ENCODE data around the gene RETREG3. TPM values are rescaled to one million over a fixed set of nuclear protein-coding genes. Genes with fewer than 3 reads are reported as not detected.

The RETREG3 gene
- total RNA-seq, 2 donors from 2014 or later, result 49.2 to 60.3 TPM

DNA sequence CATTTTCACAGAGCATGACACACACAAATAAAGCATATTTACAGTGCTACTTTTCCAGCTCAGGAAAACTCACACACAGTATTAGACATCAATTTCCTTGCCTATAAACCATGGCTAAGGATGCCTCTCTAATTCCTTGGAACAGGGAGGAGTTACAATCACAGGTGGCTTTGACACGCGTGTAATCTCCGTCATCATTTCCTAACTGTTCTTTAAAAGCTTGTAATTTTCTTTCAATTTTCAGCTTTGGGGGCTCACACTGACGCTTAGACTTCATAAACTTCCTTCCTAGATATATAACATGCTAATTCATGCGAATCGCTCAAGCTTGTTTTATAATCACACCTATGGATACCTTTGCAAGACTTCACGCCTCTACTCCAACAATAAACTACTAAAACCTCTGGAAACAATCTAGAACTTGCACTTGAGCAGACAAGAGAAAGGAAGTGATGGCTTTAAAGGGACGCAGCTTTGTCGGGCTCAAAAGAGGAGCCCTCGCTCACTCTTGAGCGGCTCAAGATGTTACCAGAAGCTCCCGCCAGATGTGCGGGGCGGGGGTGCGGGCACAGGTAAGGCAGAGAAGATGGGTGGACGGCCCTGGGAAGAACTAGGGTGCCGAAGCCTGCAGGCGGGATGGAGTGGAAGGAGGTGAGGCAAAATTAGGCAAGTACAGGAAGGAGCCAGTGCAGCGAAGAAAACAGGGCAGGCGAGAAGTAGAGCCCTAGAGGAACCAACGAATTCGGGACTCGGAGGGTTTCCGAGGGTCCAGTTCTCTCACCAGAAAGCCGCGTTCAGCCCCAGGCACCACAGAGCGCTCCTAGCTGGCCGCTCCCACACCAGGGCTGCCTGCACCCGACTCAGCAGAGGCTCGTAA is 631 bp downstream of the RETREG3 start:
- intact Hi-C loops (cut with DNase I), result loop anchor here (5.0 kb wide), 1 partner anchor 64 kb away; no protein-coding TSS in a partner anchor
- Histone ChIP-seq H3K4me1 (peaks cover 9% of the 10 kb centered on the region), H3K27ac (peak overlapping the region; percentile 95), H3K36me3 (peaks cover under 1% of the 10 kb centered on the region), H3K9ac (ENCODE audit: low read depth in 2 of 2, low read length in 2 of 2) (peak overlapping the region; percentile 93 to 98), H3K4me3 (peak overlapping the region; percentile 82), H3K9me3 (no peaks in the 10 kb centered on the region), H3K27me3 (no peaks in the 10 kb centered on the region)
- TF ChIP-seq, protein P1, sequence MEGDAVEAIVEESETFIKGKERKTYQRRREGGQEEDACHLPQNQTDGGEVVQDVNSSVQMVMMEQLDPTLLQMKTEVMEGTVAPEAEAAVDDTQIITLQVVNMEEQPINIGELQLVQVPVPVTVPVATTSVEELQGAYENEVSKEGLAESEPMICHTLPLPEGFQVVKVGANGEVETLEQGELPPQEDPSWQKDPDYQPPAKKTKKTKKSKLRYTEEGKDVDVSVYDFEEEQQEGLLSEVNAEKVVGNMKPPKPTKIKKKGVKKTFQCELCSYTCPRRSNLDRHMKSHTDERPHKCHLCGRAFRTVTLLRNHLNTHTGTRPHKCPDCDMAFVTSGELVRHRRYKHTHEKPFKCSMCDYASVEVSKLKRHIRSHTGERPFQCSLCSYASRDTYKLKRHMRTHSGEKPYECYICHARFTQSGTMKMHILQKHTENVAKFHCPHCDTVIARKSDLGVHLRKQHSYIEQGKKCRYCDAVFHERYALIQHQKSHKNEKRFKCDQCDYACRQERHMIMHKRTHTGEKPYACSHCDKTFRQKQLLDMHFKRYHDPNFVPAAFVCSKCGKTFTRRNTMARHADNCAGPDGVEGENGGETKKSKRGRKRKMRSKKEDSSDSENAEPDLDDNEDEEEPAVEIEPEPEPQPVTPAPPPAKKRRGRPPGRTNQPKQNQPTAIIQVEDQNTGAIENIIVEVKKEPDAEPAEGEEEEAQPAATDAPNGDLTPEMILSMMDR (IDR thresholded peaks at IDR 0.05), result no peak
- no peak for DNase-seq

DNA sequence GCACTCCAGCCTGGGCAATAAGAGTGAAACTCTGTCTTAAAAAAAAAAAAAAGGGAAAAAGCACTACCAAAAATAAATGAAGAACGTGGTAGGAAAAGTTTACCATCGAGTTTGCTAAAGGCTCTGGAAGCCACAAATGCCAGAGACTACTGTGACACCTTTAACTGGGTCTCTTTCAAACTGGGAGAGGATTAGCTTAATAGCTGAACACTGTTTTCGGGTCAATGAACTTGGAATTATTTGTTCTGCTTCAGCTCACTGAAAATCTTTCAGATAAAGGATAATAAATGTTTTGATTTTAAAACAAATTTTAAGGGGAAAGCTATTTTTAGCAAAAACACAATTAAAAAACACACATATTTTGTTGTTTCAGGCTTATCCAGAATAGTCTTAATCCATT is 1.4 kb downstream of the RETREG3 start:
- H3K27me3 ChIP-seq, result no peaks in the 10 kb centered on the region
- peaks cover 9% of the 10 kb centered on the region for H3K4me1 ChIP-seq
- peak overlapping the region; percentile 82 for H3K4me3 ChIP-seq
- H3K9ac ChIP-seq (ENCODE audit: low read depth in 2 of 2, low read length in 2 of 2), result peak overlapping the region; percentile 93 to 98
- TF ChIP-seq, protein P1 (IDR thresholded peaks at IDR 0.05), result no peak
- intact Hi-C loops (cut with DNase I), result loop anchor here (5.0 kb wide), 1 partner anchor 65 kb away; no protein-coding TSS in a partner anchor
- H3K27ac ChIP-seq, result no peak overlapping the region
- no peak for DNase-seq
- H3K9me3 ChIP-seq, result no peaks in the 10 kb centered on the region
- no peaks in the 10 kb centered on the region for H3K36me3 ChIP-seq

DNA sequence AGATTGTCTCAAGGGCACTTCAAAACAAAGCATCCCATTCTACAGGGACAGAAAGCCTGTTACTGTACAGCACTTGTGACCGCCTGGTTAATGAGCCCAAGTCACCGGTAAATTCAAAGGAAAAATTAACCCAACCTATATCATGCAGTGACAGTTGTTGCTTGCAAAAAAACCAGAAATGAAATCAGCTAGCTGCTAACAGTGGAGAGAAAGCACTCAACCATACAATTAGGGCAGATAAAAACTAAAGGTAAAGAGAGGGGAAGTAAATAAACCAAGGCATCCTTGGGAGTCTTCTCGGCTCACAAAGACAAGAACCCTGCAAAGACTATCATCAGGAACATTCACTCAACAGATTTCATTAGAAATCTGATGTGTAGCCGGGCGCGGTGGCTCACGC is 5.9 kb downstream of the RETREG3 start:
- Histone ChIP-seq H3K4me3 (no peak overlapping the region), H3K36me3 (no peaks in the 10 kb centered on the region), H3K9me3 (no peaks in the 10 kb centered on the region), H3K27ac (no peak overlapping the region), H3K9ac (ENCODE audit: low read depth in 2 of 2, low read length in 2 of 2) (no peak overlapping the region), H3K4me1 (peaks cover 9% of the 10 kb centered on the region), H3K27me3 (no peaks in the 10 kb centered on the region)
- intact Hi-C loops (cut with DNase I), result no loop called here
- TF ChIP-seq, protein P1 (IDR thresholded peaks at IDR 0.05), result no peak
- no peak for DNase-seq

DNA sequence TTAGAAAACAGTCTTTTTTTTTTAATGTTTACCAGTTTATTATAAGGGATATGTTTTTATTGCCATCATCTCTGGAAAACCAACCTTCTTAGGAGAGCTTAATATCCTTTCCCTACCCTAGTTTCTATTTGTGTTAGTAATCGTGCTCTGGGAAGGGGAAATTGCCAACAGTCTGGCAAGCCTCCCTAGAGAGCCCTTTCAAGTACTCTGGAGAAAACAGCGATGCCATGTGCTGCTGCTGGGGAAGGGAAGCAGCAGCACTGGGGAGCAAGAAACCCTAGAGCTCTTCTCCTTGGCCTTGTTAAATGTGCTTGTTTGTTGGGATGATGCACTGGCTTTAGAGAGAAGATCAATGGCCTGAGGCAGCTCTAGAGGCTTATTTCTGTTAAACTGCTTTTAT is 10.3 kb downstream of the RETREG3 start:
- no peak overlapping the region for H3K9ac ChIP-seq (ENCODE audit: low read depth in 2 of 2, low read length in 2 of 2)

DNA sequence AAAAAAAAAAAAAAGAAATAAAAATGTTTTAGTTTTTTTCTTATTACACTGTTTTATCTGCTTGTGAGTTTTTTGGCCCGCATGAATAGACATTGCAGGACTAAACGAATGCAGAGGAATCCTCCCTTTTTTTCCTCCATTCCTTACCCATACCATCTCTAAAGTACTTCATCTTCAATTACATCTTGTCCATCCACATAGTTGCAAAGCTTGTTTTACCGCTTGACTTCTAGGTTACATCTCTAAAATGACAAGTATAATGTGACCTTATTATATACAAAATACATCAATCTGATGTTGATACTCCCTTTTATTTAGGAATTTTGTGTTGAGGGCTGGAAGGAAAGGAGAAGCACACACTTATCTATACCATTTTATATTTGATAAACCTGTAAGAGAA is 12.8 kb downstream of the RETREG3 start:
- no peaks in the 10 kb centered on the region for H3K4me1 ChIP-seq
- intact Hi-C loops (cut with DNase I), result no loop called here
- no peak overlapping the region for H3K9ac ChIP-seq (ENCODE audit: low read depth in 2 of 2, low read length in 2 of 2)
- no peak for DNase-seq
- no peak overlapping the region for H3K4me3 ChIP-seq
- H3K9me3 ChIP-seq, result no peaks in the 10 kb centered on the region
- TF ChIP-seq, protein P1 (IDR thresholded peaks at IDR 0.05), result no peak
- H3K27ac ChIP-seq, result no peak overlapping the region
- H3K27me3 ChIP-seq, result no peaks in the 10 kb centered on the region
- H3K36me3 ChIP-seq, result no peaks in the 10 kb centered on the region

More for the DNA sequence above, 10.3 kb downstream of the RETREG3 start:
- Histone ChIP-seq H3K27ac (no peak overlapping the region), H3K4me3 (no peak overlapping the region), H3K4me1 (no peaks in the 10 kb centered on the region), H3K27me3 (no peaks in the 10 kb centered on the region), H3K36me3 (no peaks in the 10 kb centered on the region), H3K9me3 (no peaks in the 10 kb centered on the region)
- no peak for DNase-seq
- intact Hi-C loops (cut with DNase I), result no loop called here
- TF ChIP-seq, protein P1 (IDR thresholded peaks at IDR 0.05), result no peak
